Osteoblast (primary cell): ENCODE measurements around the gene GLRX2. TPM values are rescaled to one million over a fixed set of nuclear protein-coding genes. Genes with fewer than 3 reads are reported as not detected.

Experiments used
- DNase-seq: peaks from one replicate; pipeline ENCODE4 v3.0.0; 2011; ENCODE audit warnings: low spot score, mixed read lengths; ENCODE audit not compliant: insufficient read length; ENCODE audit errors: missing footprints
- H2AFZ ChIP-seq: 2 replicates; pipeline ENCODE4 v1.6.0; 2011; ENCODE audit warnings: mild to moderate bottlenecking, low read length
- H3K27ac ChIP-seq: 2 replicates; pipeline ENCODE4 v1.5.1; 2011; ENCODE audit warnings: mild to moderate bottlenecking, low read depth, low read length, moderate library complexity
- H3K27me3 ChIP-seq: 2 replicates; pipeline ENCODE4 v1.6.0; 2012; ENCODE audit warnings: mild to moderate bottlenecking, control low read depth, inconsistent platforms, low read length, moderate library complexity; ENCODE audit not compliant: insufficient read depth
- H3K36me3 ChIP-seq: 2 replicates; pipeline ENCODE4 v1.5.1; 2011; ENCODE audit warnings: mild to moderate bottlenecking, low read length, control low read depth, moderate library complexity; ENCODE audit not compliant: insufficient read depth
- H3K4me1 ChIP-seq: 2 replicates; pipeline ENCODE4 v1.5.1; 2011; ENCODE audit warnings: mild to moderate bottlenecking, low read length, control low read depth, moderate library complexity; ENCODE audit not compliant: insufficient read depth
- H3K4me2 ChIP-seq: 2 replicates; pipeline ENCODE4 v1.6.0; 2011; ENCODE audit warnings: mild to moderate bottlenecking, low read length; ENCODE audit not compliant: insufficient read depth
- H3K4me3 ChIP-seq: fragments of 200-600 bp; sonication (generic); 3 replicates; pipeline ENCODE4 v1.5.1; 2012; ENCODE audit warnings: mild to moderate bottlenecking, low read length, inconsistent platforms; ENCODE audit not compliant: insufficient read depth
- H3K79me2 ChIP-seq: 2 replicates; pipeline ENCODE4 v1.6.0; 2012; ENCODE audit warnings: mild to moderate bottlenecking, low read length, control low read depth, inconsistent platforms; ENCODE audit not compliant: insufficient read depth
- H3K9me3 ChIP-seq: 2 replicates; pipeline ENCODE4 v1.5.1; 2011; ENCODE audit warnings: low read depth, low read length, control low read depth
- H4K20me1 ChIP-seq: 2 replicates; pipeline ENCODE4 v1.6.0; 2012; ENCODE audit warnings: mild to moderate bottlenecking, low read length, control low read depth; ENCODE audit not compliant: insufficient read depth
- total RNA-seq: library from RNA; depleted of rRNA; stranded (reverse); fragments of >200 nt; gene quantifications from 2 replicates; pipeline ENCODE4 v1.2.3, GENCODE V29; 2012
- TF ChIP-seq, protein P1 (sequence below): IDR thresholded peaks from 2 replicates; pipeline ENCODE4 v1.5.1; 2011; ENCODE audit warnings: mild to moderate bottlenecking, low read depth, low read length, moderate library complexity; ENCODE audit errors: extremely low read depth

GLRX2 gene
- total RNA-seq, 1 donor, result 9.4 TPM

DNA sequence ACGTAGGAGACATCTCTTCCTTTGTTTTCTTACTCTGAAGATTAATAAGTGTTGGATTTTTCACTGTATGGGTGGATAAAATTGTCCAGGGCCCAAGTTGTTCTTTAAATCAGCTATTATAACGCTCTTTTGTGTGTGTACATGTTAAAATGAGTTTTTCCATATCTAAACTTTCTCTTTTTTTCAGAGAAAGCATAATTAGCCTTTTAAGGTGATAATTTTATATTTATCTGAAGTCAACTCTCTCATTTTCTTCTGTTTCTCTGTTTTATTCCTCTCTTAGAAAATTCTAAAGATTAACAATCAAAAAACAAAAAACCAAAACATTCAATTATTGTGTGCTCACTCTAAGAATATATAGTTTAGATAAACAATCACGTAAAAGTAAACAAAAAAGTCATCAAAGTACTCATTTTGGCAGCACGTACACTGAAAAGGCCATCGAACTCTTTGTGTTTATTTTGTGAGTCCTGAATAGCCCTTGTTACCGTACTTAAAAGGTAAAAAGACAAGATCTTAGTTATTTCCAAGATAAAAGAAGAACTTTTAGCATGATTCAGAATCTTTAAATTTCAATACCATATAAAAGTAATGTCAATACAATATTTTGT, 9.4 kb upstream of the GLRX2 start:
- no peaks in the 10 kb centered on the region for H3K36me3 ChIP-seq
- H3K79me2 ChIP-seq, result no peaks in the 10 kb centered on the region
- TF ChIP-seq, protein P1, sequence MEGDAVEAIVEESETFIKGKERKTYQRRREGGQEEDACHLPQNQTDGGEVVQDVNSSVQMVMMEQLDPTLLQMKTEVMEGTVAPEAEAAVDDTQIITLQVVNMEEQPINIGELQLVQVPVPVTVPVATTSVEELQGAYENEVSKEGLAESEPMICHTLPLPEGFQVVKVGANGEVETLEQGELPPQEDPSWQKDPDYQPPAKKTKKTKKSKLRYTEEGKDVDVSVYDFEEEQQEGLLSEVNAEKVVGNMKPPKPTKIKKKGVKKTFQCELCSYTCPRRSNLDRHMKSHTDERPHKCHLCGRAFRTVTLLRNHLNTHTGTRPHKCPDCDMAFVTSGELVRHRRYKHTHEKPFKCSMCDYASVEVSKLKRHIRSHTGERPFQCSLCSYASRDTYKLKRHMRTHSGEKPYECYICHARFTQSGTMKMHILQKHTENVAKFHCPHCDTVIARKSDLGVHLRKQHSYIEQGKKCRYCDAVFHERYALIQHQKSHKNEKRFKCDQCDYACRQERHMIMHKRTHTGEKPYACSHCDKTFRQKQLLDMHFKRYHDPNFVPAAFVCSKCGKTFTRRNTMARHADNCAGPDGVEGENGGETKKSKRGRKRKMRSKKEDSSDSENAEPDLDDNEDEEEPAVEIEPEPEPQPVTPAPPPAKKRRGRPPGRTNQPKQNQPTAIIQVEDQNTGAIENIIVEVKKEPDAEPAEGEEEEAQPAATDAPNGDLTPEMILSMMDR, result no peak
- H3K27ac ChIP-seq, result peak overlapping the region; percentile 77
- no peaks in the 10 kb centered on the region for H3K9me3 ChIP-seq
- no peak for DNase-seq
- H3K4me1 ChIP-seq, result peaks cover 29% of the 10 kb centered on the region
- H2AFZ ChIP-seq, result no peak overlapping the region
- H3K4me2 ChIP-seq, result no peak overlapping the region
- H3K4me3 ChIP-seq, result no peak overlapping the region
- no peaks in the 10 kb centered on the region for H3K27me3 ChIP-seq
- H4K20me1 ChIP-seq, result no peaks in the 10 kb centered on the region

DNA sequence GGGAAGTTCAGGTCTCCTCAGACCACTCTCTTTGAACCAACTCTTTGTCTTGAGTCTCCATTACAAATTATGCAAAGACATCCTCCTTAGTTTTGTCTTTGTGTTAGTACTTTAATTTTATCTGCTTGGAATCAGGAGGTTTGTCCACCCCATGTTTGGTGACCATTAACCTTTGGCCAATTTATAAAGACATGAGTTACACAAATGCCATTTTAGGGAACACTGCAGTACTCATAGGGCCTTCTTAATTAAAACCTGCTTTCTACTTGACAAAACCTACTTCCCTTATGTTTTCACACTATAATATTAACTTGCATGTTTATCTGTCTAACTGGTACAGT, 8.7 kb upstream of the GLRX2 start:
- no peak for DNase-seq
- Histone ChIP-seq H3K27ac (no peak overlapping the region), H3K4me2 (no peak overlapping the region), H3K36me3 (no peaks in the 10 kb centered on the region), H3K9me3 (no peaks in the 10 kb centered on the region), H2AFZ (no peak overlapping the region), H3K27me3 (no peaks in the 10 kb centered on the region), H3K4me3 (no peak overlapping the region), H3K79me2 (no peaks in the 10 kb centered on the region), H4K20me1 (no peaks in the 10 kb centered on the region), H3K4me1 (peaks cover 29% of the 10 kb centered on the region)
- TF ChIP-seq, protein P1, result no peak

DNA sequence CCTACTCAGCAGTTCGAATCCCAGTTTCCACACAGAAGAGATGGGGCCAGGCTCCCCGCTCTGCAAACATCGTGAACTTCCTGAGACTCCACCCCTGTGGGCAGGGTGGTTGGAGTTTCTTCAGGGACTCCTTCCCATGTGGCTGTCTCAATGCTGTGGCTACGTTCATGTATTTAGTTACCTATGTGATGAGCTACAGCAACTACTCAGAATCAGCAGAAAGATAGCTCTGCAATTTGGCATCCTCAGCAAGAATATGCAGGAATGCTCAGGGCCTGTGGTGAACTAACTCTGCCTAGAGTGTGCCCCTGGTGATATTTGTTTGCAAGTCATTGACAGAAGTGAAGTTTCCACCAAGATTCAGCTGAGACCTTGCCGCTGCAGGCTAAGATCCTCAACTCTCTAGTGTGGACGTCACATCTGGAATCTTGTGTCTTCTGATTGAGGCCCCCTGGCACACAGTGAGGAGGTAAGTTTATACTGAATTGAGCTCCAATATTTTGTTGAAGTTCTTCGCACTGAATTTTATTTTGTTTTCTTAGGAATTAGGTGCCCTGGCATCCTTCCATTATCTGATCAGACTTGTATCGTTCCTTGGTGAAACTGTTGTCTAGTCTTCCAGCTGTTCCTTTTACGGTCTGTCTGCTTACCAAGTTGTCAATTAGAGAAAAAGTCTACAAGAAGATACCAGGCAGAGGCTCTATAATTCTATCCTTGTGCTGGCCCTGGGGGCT, 8.2 kb upstream of the GLRX2 start:
- Histone ChIP-seq H3K4me1 (peaks cover 29% of the 10 kb centered on the region), H3K79me2 (no peaks in the 10 kb centered on the region), H3K4me2 (no peak overlapping the region), H3K9me3 (no peaks in the 10 kb centered on the region), H2AFZ (no peak overlapping the region), H3K36me3 (no peaks in the 10 kb centered on the region), H4K20me1 (no peaks in the 10 kb centered on the region), H3K4me3 (no peak overlapping the region), H3K27ac (no peak overlapping the region), H3K27me3 (no peaks in the 10 kb centered on the region)
- DNase-seq, result no peak
- TF ChIP-seq, protein P1, result no peak

DNA sequence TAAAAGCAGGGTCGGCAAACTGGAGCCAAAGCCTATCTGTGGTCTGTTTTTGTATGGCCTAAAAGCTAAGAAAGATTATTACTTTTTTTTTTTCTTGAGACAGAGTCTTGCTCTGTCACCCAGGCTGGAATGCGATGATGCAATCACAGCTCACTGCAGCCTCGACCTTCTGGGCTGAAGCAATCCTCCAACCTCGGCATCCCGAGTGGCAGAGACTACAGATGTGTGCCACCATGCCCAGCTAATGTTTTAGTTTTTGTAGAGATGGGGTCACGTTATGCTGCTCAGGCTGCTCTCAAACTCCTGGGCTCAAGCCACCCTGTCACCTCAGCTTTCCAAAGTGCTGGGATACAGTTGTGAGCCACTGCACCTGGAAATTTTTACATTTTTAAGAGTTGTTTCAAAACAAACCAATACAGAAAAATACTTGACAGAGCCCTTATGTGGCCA, 6.5 kb upstream of the GLRX2 start:
- Histone ChIP-seq H3K27ac (peak overlapping the region; percentile 69), H3K36me3 (no peaks in the 10 kb centered on the region), H3K79me2 (no peaks in the 10 kb centered on the region), H3K27me3 (no peaks in the 10 kb centered on the region), H4K20me1 (no peaks in the 10 kb centered on the region), H3K9me3 (no peaks in the 10 kb centered on the region), H3K4me1 (peaks cover 29% of the 10 kb centered on the region), H3K4me3 (no peak overlapping the region), H3K4me2 (peak overlapping the region; percentile 75), H2AFZ (peak overlapping the region; percentile 86)
- TF ChIP-seq, protein P1, result no peak
- no peak for DNase-seq
